Neuronal stem cell (in vitro differentiated cells): Measurements from ENCODE around the gene DSC3.
"Not testable (repeated sequence)": the region's sequence is repeated elsewhere in the genome, so short reads cannot be mapped to it uniquely, and the experiment has no call there.

Experiments used
- DNase-seq: peaks from one replicate; pipeline ENCODE4 v3.0.0-alpha.2; 2013; ENCODE audit warnings: low spot score
- H2AFZ ChIP-seq: one replicate; pipeline ENCODE4 v1.6.1; 2013; ENCODE audit warnings: mild to moderate bottlenecking, low read length, inconsistent platforms
- H2AK5ac ChIP-seq: 2 replicates; pipeline ENCODE4 v1.6.1; 2013; ENCODE audit warnings: low read depth, mild to moderate bottlenecking, inconsistent platforms, low read length, moderate library complexity, mixed read lengths
- H2BK120ac ChIP-seq: 2 replicates; pipeline ENCODE4 v1.6.1; 2013; ENCODE audit warnings: low read depth, mild to moderate bottlenecking, inconsistent platforms, low read length, moderate library complexity, mixed read lengths
- H2BK12ac ChIP-seq: one replicate; pipeline ENCODE4 v1.6.1; 2013; ENCODE audit warnings: low read length, inconsistent platforms
- H2BK15ac ChIP-seq: 2 replicates; pipeline ENCODE4 v1.6.1; 2013; ENCODE audit warnings: mild to moderate bottlenecking, low read length, inconsistent platforms, mixed read lengths
- H2BK5ac ChIP-seq: one replicate; pipeline ENCODE4 v1.6.1; 2013; ENCODE audit warnings: inconsistent platforms, mild to moderate bottlenecking, low read length, moderate library complexity
- H3K14ac ChIP-seq: one replicate; pipeline ENCODE4 v1.6.1; 2013; ENCODE audit warnings: low read length, inconsistent platforms
- H3K18ac ChIP-seq: 2 replicates; pipeline ENCODE4 v1.6.1; 2013; ENCODE audit warnings: low read length, inconsistent platforms
- H3K23ac ChIP-seq: 2 replicates; pipeline ENCODE4 v1.6.1; 2013; ENCODE audit warnings: low read depth, mild to moderate bottlenecking, mixed read lengths, low read length, inconsistent platforms; ENCODE audit not compliant: poor library complexity
- H3K27ac ChIP-seq: replicated peaks from 3 replicates; pipeline ENCODE4 v1.5.1; 2013; ENCODE audit warnings: low read length, inconsistent platforms
- H3K27me3 ChIP-seq, 3 experiments: 2 replicates each; pipeline ENCODE4 v1.6.1; 2013; ENCODE audit warnings: low read length in 3 of 3, mild to moderate bottlenecking in 2 of 3, inconsistent platforms in 1 of 3, low read depth in 1 of 3, mixed read lengths in 1 of 3, moderate library complexity in 1 of 3; ENCODE audit not compliant: control insufficient read depth in 3 of 3, insufficient read depth in 3 of 3
- H3K36me3 ChIP-seq, 2 donors: replicated peaks in 1 of 2; 2 replicates each; pipeline ENCODE4 v1.6.1; 2013; ENCODE audit warnings: low read length in 2 of 2; ENCODE audit not compliant: control insufficient read depth in 2 of 2, insufficient read depth in 2 of 2
- H3K4ac ChIP-seq: 2 replicates; pipeline ENCODE4 v1.6.1; 2013; ENCODE audit warnings: inconsistent platforms, mild to moderate bottlenecking, low read length, moderate library complexity
- H3K4me1 ChIP-seq, 2 donors: 1 replicate in 1 of 2; 2 replicates in 1 of 2; pipeline ENCODE4 v1.6.1; 2013; ENCODE audit warnings: low read length in 2 of 2, low read depth in 1 of 2; ENCODE audit not compliant: control insufficient read depth in 2 of 2, insufficient read depth in 1 of 2
- H3K4me2 ChIP-seq: one replicate; pipeline ENCODE4 v1.6.1; 2013; ENCODE audit warnings: mild to moderate bottlenecking, low read length, inconsistent platforms; ENCODE audit not compliant: insufficient read depth, poor library complexity, severe bottlenecking
- H3K4me3 ChIP-seq, 2 donors: 2 replicates each; pipeline ENCODE4 v1.5.1; 2013; ENCODE audit warnings: low read length in 2 of 2, mild to moderate bottlenecking in 2 of 2, inconsistent platforms in 1 of 2, moderate library complexity in 1 of 2
- H3K79me1 ChIP-seq: one replicate; pipeline ENCODE4 v1.6.1; 2013; ENCODE audit warnings: low read depth, mild to moderate bottlenecking, inconsistent platforms, low read length, moderate library complexity
- H3K9ac ChIP-seq: one replicate; pipeline ENCODE4 v1.6.1; 2013; ENCODE audit warnings: mild to moderate bottlenecking, low read depth, low read length, inconsistent platforms; ENCODE audit not compliant: poor library complexity
- H3K9me3 ChIP-seq, 2 donors: replicated peaks in 1 of 2; 2 replicates each; pipeline versions ENCODE3 to v1.6.1; 2013; ENCODE audit warnings: low read length in 2 of 2, mild to moderate bottlenecking in 2 of 2, inconsistent platforms in 1 of 2, low read depth in 1 of 2, mixed read lengths in 1 of 2, moderate library complexity in 1 of 2; ENCODE audit not compliant: control insufficient read depth in 2 of 2, insufficient read depth in 1 of 2
- H4K8ac ChIP-seq: one replicate; pipeline ENCODE4 v1.6.1; 2013; ENCODE audit warnings: low read depth, mild to moderate bottlenecking, inconsistent platforms, low read length, moderate library complexity
- H4K91ac ChIP-seq: one replicate; pipeline ENCODE4 v1.6.1; 2013; ENCODE audit warnings: low read length, low read depth, mild to moderate bottlenecking, inconsistent platforms; ENCODE audit not compliant: poor library complexity
- WGBS, 2 donors: extraction: QIAGEN DNeasy Blood & Tissue Kit; methylation state at CpG; one replicate each; pipeline ENCODE4 v1.1.7; 2013; ENCODE audit warnings: missing lambda C conversion rate in 2 of 2, mixed read lengths in 1 of 2; ENCODE audit not compliant: insufficient read length in 2 of 2, insufficient replicate concordance in 1 of 2; ENCODE audit errors: extremely low coverage in 2 of 2; 5-methylcytosine and 5-hydroxymethylcytosine counted together

The DSC3 gene

GRCh38 chr18:30985753-30986152 is 56.8 kb downstream of the DSC3 start:
- Histone ChIP-seq H2BK120ac (no peak overlapping the region), H3K27me3 (peaks cover 0 to 2% (median 0%) of the 10 kb centered on the region in 3 experiments), H3K23ac (peak overlapping the region; percentile 25), H3K9ac (peak overlapping the region; percentile 92), H2AFZ (no peak overlapping the region), H3K4me1 (no peaks in the 10 kb centered on the region), H4K91ac (no peak overlapping the region), H2BK5ac (no peak overlapping the region), H3K18ac (no peak overlapping the region), H3K36me3 (no peaks in the 10 kb centered on the region), H3K9me3 (no peaks in the 10 kb centered on the region), H3K4me3 (peak overlapping the region in 1 of 2 donors; percentile 71), H3K4me2 (no peak overlapping the region), H3K79me1 (no peaks in the 10 kb centered on the region), H3K14ac (peak overlapping the region; percentile 99), H2BK12ac (no peak overlapping the region), H2BK15ac (no peak overlapping the region), H4K8ac (peak overlapping the region; percentile 97), H3K4ac (no peak overlapping the region), H2AK5ac (no peak overlapping the region), H3K27ac (no peak overlapping the region)
- DNase-seq: no peak
- WGBS, 2 donors: no CpG with 5 or more reads among the region's 12 CpGs

DNA sequence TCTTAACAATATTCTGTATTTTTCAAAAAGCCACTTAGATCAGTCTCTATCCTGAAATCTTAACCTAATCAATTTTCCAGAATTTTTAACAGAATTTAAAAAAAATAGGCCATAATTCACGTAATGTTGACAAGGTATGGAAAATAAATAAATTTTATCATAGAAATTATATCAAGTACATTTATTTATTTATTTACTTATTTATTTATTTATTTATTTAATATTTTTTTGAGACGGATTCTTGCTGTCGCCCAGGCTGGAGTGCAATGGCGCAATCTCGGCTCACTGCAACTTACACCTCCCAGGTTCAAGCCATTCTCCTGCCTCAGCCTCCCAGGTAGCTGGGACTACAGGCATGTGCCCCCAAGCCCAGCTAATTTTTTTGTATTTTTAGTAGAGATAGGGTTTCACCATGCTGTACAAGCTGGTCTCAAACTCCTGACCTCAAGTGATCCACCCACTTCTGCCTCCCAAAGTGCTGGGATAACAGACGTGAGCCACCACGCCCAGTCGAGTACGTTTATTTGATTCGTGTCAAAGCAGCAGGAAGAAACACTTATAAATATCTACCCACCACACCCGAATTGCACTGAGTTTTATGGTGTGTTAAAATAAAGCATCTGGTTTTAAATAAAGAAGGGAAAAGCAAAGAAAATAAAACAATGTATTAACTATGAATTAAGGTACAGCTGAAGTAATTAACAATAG is 60.1 kb downstream of the DSC3 start:
- Histone ChIP-seq H3K4me2 (no peak overlapping the region), H2BK5ac (no peak overlapping the region), H3K79me1 (no peaks in the 10 kb centered on the region), H3K4me1 (no peaks in the 10 kb centered on the region), H3K9ac (no peak overlapping the region), H3K14ac (no peak overlapping the region), H2AFZ (no peak overlapping the region), H3K36me3 (no peaks in the 10 kb centered on the region), H3K27me3 (peaks cover 0 to 2% (median 0%) of the 10 kb centered on the region in 3 experiments), H3K27ac (no peak overlapping the region), H2BK12ac (no peak overlapping the region), H2BK15ac (no peak overlapping the region), H3K4me3 (no peak overlapping the region), H3K4ac (no peak overlapping the region), H2BK120ac (no peak overlapping the region), H3K9me3 (no peaks in the 10 kb centered on the region), H4K91ac (no peak overlapping the region), H2AK5ac (no peak overlapping the region), H4K8ac (no peak overlapping the region), H3K23ac (no peak overlapping the region), H3K18ac (no peak overlapping the region)
- DNase-seq: no peak
- WGBS, 2 donors: no CpG with 5 or more reads among the region's 11 CpGs

GRCh38 chr18:30978091-30978490 is 64.5 kb downstream of the DSC3 start:
- not testable (repeated sequence) for H2AK5ac ChIP-seq, H3K36me3 ChIP-seq, H2AFZ ChIP-seq, H3K4me2 ChIP-seq, H2BK15ac ChIP-seq, H3K4me1 ChIP-seq, H4K91ac ChIP-seq, H2BK120ac ChIP-seq, H3K9me3 ChIP-seq, H3K4me3 ChIP-seq, H2BK12ac ChIP-seq, DNase-seq, H3K79me1 ChIP-seq, H3K27me3 ChIP-seq, H3K9ac ChIP-seq, H2BK5ac ChIP-seq, H4K8ac ChIP-seq, H3K14ac ChIP-seq, H3K27ac ChIP-seq, H3K4ac ChIP-seq, H3K18ac ChIP-seq, H3K23ac ChIP-seq
- WGBS, 2 donors: no CpG with 5 or more reads among the region's 4 CpGs

DNA sequence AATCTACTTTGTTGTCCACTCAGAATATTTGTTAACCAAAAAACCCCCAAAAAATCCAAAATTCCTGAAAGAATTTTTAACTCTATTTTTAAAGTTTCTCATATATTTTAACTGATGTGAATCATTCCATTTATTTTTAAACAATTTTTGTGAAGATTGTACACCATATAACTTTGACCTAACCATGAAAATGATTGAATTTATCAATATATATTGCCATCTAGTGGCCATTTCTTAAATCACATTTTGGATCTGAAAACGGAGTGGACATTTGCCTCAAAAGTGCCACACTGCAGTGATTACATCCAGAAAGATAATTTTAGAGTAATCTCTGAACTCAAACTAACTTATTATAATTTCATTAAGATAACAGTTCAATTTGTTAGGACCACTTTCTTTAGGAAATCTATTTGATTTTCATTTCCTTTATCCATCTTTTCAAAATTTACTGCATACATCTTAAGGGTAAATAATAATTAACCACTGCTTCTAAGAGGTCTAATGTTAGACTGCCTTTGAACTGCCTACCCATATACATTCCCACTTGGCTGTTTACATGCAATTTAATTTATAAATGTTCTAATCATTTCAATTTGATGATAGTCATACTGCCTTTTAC is 71.1 kb downstream of the DSC3 start:
- DNase-seq: peak; percentile 14

More for the DNA sequence above, 71.1 kb downstream of the DSC3 start:
- Histone ChIP-seq H3K4me2 (no peak overlapping the region), H3K79me1 (no peaks in the 10 kb centered on the region), H3K4ac (no peak overlapping the region), H3K27me3 (peaks cover 0 to 3% (median 0%) of the 10 kb centered on the region in 3 experiments), H3K27ac (no peak overlapping the region), H4K8ac (no peak overlapping the region), H2BK120ac (no peak overlapping the region), H3K23ac (no peak overlapping the region), H2BK12ac (no peak overlapping the region), H2AK5ac (no peak overlapping the region), H3K4me1 (no peaks in the 10 kb centered on the region), H3K14ac (no peak overlapping the region), H4K91ac (no peak overlapping the region), H3K9me3 (no peaks in the 10 kb centered on the region), H3K36me3 (no peaks in the 10 kb centered on the region), H3K18ac (no peak overlapping the region), H2AFZ (no peak overlapping the region), H2BK5ac (no peak overlapping the region), H3K4me3 (no peak overlapping the region), H3K9ac (no peak overlapping the region), H2BK15ac (no peak overlapping the region)
- WGBS, 2 donors: no CpG with 5 or more reads among the region's 1 CpG
